ENCODE data around the gene KNTC1.

Gene KNTC1

DNA sequence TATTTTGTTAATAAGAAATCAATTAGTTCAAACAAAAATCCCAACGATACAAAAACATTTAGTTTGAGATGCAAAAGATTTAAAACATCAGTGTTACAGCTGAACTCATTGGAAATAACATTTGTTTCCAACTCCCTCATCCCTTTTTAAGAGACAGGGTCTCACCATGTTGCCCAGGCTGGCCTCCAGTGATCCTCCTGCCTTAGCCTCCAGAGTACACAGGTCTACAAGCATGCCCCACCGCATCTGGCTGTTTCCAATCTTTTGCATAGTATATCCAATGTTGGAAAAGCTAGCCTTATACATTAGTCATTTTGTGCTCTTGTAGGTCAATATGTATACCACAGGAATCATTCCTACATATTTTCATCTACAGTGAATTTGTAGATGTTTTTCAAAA is 11.8 kb upstream of the KNTC1 start:
- DNase-seq (ENCODE audit: low read depth) = no peak
- no peak overlapping the region for H3K4me3 ChIP-seq (ENCODE audit: low read depth, low read length)
- TF ChIP-seq, protein P1, sequence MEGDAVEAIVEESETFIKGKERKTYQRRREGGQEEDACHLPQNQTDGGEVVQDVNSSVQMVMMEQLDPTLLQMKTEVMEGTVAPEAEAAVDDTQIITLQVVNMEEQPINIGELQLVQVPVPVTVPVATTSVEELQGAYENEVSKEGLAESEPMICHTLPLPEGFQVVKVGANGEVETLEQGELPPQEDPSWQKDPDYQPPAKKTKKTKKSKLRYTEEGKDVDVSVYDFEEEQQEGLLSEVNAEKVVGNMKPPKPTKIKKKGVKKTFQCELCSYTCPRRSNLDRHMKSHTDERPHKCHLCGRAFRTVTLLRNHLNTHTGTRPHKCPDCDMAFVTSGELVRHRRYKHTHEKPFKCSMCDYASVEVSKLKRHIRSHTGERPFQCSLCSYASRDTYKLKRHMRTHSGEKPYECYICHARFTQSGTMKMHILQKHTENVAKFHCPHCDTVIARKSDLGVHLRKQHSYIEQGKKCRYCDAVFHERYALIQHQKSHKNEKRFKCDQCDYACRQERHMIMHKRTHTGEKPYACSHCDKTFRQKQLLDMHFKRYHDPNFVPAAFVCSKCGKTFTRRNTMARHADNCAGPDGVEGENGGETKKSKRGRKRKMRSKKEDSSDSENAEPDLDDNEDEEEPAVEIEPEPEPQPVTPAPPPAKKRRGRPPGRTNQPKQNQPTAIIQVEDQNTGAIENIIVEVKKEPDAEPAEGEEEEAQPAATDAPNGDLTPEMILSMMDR (IDR thresholded peaks at IDR 0.05; ENCODE audit: insufficient read depth, low read depth, low read length, missing control alignments) = no peak

DNA sequence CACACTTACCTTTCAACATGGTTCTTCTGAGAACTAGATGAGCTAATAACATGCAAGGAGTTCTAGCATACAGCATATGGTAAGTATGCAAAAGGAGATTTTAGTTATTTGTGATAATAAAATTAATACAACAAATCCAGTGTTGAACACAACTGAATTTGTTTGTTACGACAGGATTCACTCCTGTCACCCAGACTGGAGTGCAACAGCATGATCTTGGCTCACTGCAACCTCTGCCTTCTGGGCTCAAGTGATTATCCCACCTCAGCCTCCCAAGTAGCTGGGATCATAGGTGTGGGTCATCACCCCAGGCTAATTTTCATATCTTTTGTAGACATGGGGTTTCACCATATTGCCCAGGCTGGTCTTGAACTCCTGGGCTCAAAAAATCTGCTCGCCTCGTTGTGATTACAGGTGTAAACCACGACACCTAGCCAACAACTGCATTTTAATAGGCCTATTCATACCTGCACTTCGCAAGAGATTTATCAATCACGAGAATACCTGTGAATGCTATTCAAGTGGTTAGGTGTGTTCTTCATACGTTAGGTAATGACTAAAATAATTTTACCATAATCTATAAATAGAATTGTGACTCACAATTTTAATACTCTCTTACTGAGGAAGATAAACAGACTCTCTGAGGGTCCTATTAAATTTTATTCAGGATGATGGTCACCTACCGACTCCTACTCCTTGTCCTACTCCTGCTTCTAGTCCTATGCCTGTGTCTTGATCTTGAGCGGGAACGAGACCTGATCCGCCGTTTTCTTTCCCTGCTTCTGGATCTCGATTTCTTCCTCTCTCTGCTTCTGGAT is 10.3 kb upstream of the KNTC1 start:
- DNase-seq (ENCODE audit: low read depth) = no peak

DNA sequence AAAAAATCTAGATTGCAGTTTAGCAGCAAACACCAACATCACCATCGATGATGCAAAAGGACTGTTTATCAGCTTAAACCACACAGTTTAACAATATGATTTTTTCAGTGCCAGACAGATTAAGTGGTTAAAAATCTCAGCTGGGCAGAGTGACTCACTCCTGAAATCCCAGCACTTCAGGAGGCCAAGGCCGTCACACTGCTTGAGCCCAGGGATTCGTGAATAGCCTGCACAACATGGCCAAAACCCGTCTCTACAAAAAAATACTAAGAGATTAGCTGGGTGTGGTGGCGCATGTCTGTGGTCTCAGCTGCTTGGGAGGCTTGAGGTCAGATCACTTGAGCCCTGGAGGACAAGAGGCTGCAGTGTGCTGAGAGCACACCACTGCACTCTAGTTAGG is 9.2 kb upstream of the KNTC1 start:
- TF ChIP-seq, protein P1 (IDR thresholded peaks at IDR 0.05; ENCODE audit: insufficient read depth, low read depth, low read length, missing control alignments) = no peak
- H3K4me3 ChIP-seq (ENCODE audit: low read depth, low read length) = no peak overlapping the region
- DNase-seq (ENCODE audit: low read depth) = no peak

More for the DNA sequence above, 10.3 kb upstream of the KNTC1 start:
- TF ChIP-seq, protein P1 (IDR thresholded peaks at IDR 0.05; ENCODE audit: insufficient read depth, low read depth, low read length, missing control alignments) = no peak
- H3K4me3 ChIP-seq (ENCODE audit: low read depth, low read length) = no peak overlapping the region

DNA sequence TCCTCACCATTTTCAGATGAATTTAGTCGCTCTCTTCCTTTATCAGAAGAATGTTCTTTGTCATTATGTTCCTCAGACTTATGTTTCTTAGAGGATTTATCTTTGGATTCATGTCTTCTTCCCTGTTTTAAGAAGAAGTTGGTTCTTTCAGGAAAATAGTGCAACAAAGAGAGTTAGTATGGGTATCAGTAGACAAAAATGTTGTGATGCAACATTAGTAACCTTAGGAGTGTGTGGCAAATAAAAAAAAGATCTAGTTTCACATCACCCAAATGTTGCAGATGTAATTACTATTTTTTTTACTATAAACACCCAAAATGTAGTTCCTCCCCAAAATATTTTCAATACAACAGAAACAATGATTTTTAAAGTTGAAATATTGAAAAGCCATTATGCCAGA is 8.1 kb upstream of the KNTC1 start:
- no peak overlapping the region for H3K4me3 ChIP-seq (ENCODE audit: low read depth, low read length)
- DNase-seq (ENCODE audit: low read depth) = no peak
- TF ChIP-seq, protein P1 (IDR thresholded peaks at IDR 0.05; ENCODE audit: insufficient read depth, low read depth, low read length, missing control alignments) = no peak

DNA sequence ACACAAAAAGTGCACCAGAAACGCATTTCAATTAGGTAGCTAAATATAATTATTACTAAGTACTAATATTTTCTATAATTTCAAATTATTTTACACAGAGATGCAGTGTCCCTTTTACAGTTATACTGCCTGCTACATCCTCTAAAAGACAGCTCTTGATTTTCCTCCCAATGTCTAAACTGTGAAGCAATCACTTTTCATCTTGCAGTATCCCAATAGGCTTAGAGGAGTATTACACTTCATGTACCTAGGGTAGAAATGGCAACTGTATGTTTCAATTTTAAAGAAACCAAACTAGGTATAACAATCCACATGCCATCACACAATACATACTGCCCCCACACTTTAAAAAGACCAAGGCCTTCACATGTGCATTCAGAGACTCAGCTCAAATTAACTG is 7.6 kb upstream of the KNTC1 start:
- TF ChIP-seq, protein P1 (IDR thresholded peaks at IDR 0.05; ENCODE audit: insufficient read depth, low read depth, low read length, missing control alignments) = no peak
- DNase-seq (ENCODE audit: low read depth) = no peak
- H3K4me3 ChIP-seq (ENCODE audit: low read depth, low read length) = no peak overlapping the region

DNA sequence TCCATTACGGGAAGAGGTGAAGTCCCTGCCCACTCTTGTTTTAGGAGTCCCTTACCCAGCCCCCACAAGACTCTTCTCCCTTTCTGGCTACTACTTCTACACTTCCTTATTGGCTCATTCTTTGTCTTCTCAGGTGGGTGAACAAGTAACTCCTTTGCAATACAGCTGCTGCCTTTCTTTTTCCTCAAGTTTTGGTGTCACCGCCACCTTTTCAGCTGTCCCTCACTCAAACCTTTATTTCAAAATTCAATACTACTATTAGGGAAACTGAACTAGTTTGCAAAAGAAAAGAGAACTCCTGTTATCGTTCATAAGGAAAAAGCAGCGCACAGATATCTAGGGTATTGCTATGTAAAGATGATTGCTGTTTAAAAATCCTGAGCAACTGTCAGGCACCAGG is 6.4 kb upstream of the KNTC1 start:
- DNase-seq (ENCODE audit: low read depth) = no peak
- TF ChIP-seq, protein P1 (IDR thresholded peaks at IDR 0.05; ENCODE audit: insufficient read depth, low read depth, low read length, missing control alignments) = no peak
- H3K4me3 ChIP-seq (ENCODE audit: low read depth, low read length) = no peak overlapping the region

DNA sequence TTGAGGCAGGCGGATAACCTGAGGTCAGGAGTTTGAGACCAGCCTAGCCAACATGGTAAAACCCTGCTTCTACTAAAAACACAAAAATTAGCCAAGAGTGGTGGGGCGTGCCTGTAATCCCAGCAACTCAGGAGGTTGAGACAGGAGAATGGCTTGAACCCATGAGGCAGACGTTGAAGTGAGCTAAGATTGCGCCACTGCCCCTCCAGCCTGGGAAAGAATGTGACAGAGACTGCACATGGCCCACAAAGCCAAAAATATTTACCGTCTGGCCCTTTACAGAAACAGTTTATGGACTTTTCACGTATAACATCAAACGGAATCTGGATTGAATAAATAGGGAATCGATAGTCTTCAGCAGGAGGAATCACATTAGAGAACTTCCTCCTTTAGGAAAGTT is 3.8 kb upstream of the KNTC1 start:
- H3K4me3 ChIP-seq (ENCODE audit: low read depth, low read length) = peak overlapping the region; percentile 95
- DNase-seq (ENCODE audit: low read depth) = no peak

More for the DNA sequence above, 3.8 kb upstream of the KNTC1 start:
- TF ChIP-seq, protein P1 (IDR thresholded peaks at IDR 0.05; ENCODE audit: insufficient read depth, low read depth, low read length, missing control alignments) = no peak

Measured in GM12865 (cell line).